Ovary (tissue), 9 donors: ENCODE measurements around the gene GRAP2. TPM values are rescaled to one million over a fixed set of nuclear protein-coding genes. Genes with fewer than 3 reads are reported as not detected.

Experiments
- DNase-seq, 5 donors: peaks; one replicate each; pipeline ENCODE4 v3.0.0-alpha.2; 2019 to 2020
- H3K27ac ChIP-seq, 2 donors: fragments of 200-600 bp; one replicate each; pipeline versions ENCODE4 v1.5.1 to v1.8.0; 2019 to 2022
- H3K27me3 ChIP-seq: fragments of 200-600 bp; one replicate; pipeline ENCODE4 v1.8.0; 2022
- H3K36me3 ChIP-seq: fragments of 200-600 bp; sonication (generic); one replicate; pipeline ENCODE4 v1.5.1; 2019
- H3K4me1 ChIP-seq: one replicate; pipeline ENCODE4 v1.8.1; 2013; ENCODE audit warnings: mild to moderate bottlenecking, moderate library complexity; ENCODE audit not compliant: insufficient read depth
- H3K4me3 ChIP-seq: fragments of 200-600 bp; sonication (generic); one replicate; pipeline ENCODE4 v1.5.1; 2017
- H3K9me3 ChIP-seq, 2 donors: fragments of 200-600 bp in 1 of 2; sonication (generic) in 1 of 2; one replicate each; pipeline versions ENCODE4 v1.5.1 to v1.8.1; 2013 to 2019; ENCODE audit warnings: mild to moderate bottlenecking in 1 of 2, moderate library complexity in 1 of 2
- CTCF ChIP-seq, 3 donors: fragments of 450-650 bp in 2 of 3; fragments of 200-600 bp in 1 of 3; IDR thresholded peaks; one replicate each; pipeline versions ENCODE4 v1.5.1 to v1.8.0; 2016 to 2022; ENCODE audit warnings: antibody characterized with exemption in 3 of 3, mild to moderate bottlenecking in 1 of 3
- EP300 ChIP-seq: sonication (generic); formaldehyde crosslinking; IDR thresholded peaks from one replicate; pipeline ENCODE4 v1.6.1; 2017; ENCODE audit warnings: antibody characterized with exemption
- POLR2A ChIP-seq: fragments of 450-650 bp; IDR thresholded peaks from one replicate; pipeline ENCODE4 v1.6.1; 2017; ENCODE audit warnings: antibody characterized with exemption, mild to moderate bottlenecking, moderate library complexity
- WGBS, 3 donors: extraction: QIAGEN DNeasy Blood & Tissue Kit in 1 of 3; methylation state at CpG; one replicate each; pipeline versions ENCODE4 v1.1.5 to v1.1.7; 2013 to 2017; 5-methylcytosine and 5-hydroxymethylcytosine counted together
- intact Hi-C, 4 donors: fragments of 100-400 bp; cut with DNase I; formaldehyde crosslinking; loops; one replicate each; pipeline versions ENCODE4 v1.11.0 to v1.15.1; 2022 to 2023
- polyA plus RNA-seq, 2 donors: library from polyadenylated mRNA; stranded (reverse); fragments of 200-250 nt in 1 of 2; fragments of 350-450 nt in 1 of 2; fragmentation: Illumina TruSeq in 1 of 2; extraction: RNeasy Lipid Tissue Mini Kit (QIAGEN cat#74804) in 1 of 2; gene quantifications; one replicate each; pipeline ENCODE4 v1.2.3, GENCODE V29; 2013 to 2014
- total RNA-seq, 7 donors: library from RNA; depleted of rRNA in 2 of 7; stranded (reverse); fragments of >200 nt in 2 of 7; fragmentation: NEBNext Ultra II Directional in 3 of 7; extraction: Animal tissue kit (Norgen Biotek cat#: 25700) in 3 of 7; gene quantifications; one replicate each; pipeline versions ENCODE4 v1.1.0 to v1.2.4, GENCODE V29; 2016 to 2023
- donor health status: DM: no; HTN: no; CAD: no; lungs with moderate emphysema.
- donor health status: DM: no; HTN: no; CAD: no.
- donor health status: Bipolar disorder and iron deficiency.
- donor health status: DM: yes; HTN: yes; CAD: no.
- donor health status: DM: no; HTN: no; CAD: no.
- donor health status: DM: yes; HTN: yes; CAD: no.

The GRAP2 gene
- total and polyA plus RNA-seq, 9 donors: 0.46 to 2.0 (median 0.75) TPM; not detected in 1

DNA sequence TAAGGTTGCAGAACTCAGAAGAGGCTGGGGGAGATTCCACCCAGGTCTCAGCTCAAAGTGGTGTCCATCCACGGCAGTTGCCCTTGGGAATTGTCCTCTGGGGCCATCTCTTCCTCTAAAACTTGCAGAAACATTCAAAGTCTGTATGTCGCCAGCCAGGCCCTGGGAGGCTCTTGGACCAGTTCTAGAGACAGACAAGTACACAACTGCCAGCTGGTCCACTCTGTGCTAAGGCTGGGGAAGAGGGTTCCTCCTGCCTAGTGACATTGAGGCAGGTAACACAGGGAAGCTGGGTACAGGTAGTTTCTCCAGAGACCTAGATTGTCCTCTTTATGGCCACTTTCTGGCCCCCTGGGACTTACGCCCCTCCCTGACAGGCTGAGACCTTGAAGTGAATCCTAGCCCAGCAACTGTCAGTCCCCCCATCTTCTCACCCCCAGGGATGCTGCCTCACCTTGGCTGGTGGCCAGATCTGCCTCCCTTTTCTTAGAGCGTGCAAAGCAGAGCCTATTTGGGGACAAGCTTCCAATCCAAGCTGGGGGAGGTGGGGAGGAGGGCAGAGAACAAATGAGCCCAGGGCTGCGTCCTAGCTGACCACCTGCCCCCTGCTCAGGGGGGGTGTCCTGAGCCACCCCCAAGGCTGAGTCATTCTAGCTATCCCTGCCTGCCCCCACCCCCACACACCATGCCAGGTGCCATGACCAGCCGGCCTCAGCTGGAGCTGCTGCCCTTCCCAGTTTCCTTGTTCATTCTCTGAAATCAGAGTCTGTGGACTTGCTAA, 102.2 kb downstream of the GRAP2 start:
- 67 to 76% (median 71%) methylated on average over 6 of the region's 6 CpGs for WGBS, 3 donors
- Histone ChIP-seq H3K9me3 (no peaks in the 10 kb centered on the region), H3K4me3 (no peak overlapping the region), H3K36me3 (no peaks in the 10 kb centered on the region), H3K27me3 (no peaks in the 10 kb centered on the region), H3K4me1 (no peaks in the 10 kb centered on the region), H3K27ac (no peak overlapping the region)
- intact Hi-C loops: no loop called here
- no peak for DNase-seq
- TF ChIP-seq POLR2A (no peak), CTCF (IDR thresholded peaks at IDR 0.05) (no peak), EP300 (no peak)

DNA sequence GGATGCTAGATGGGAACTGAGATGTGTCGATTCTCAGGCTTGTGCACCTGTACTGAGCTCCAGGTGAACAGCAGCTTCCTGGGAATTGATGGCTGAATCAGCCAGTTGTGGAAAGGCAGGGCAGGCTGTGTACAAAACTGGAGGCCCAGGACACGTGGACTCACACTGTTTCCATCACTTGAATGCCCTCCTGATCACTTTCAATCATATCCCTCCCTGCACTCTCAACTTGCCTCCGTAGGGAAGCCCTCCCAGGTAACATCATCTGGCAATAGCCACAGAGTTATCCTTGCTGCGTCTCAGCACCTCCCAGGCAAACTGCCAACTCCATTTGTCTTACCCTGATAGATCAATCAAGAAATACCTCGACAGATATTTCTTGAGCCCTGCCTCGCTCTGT, 104.0 kb downstream of the GRAP2 start:
- H3K4me3 ChIP-seq: no peak overlapping the region
- no peaks in the 10 kb centered on the region for H3K36me3 ChIP-seq
- no peak overlapping the region for H3K27ac ChIP-seq
- H3K9me3 ChIP-seq: no peaks in the 10 kb centered on the region
- H3K27me3 ChIP-seq: no peaks in the 10 kb centered on the region
- intact Hi-C loops: no loop called here
- no peaks in the 10 kb centered on the region for H3K4me1 ChIP-seq
- TF ChIP-seq POLR2A (no peak), CTCF (IDR thresholded peaks at IDR 0.05) (no peak), EP300 (no peak)
- 76 to 82% (median 77%) methylated on average over 6 of the region's 6 CpGs for WGBS, 3 donors
- no peak for DNase-seq

DNA sequence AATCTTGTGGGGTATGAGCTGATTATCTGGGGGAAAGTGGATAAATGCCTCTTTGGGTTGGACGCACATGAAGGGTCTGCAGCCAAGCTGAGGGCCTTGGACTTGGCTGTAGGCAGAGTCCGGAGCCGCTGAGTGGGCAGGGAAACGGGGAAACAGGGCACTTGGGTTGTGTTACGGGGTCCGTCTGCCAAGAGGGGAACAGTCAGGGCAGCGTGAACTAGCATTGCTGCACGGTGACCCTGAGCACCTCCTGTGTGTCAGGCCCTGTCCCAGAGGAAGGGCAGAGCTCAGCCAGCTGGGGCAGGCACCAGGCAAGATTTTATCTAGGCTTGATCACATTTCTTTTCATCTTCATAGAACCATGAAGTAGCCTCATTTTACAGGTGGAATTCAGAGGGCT, 105.8 kb downstream of the GRAP2 start:
- no peaks in the 10 kb centered on the region for H3K27me3 ChIP-seq
- DNase-seq: no peak

More for the DNA sequence above, 105.8 kb downstream of the GRAP2 start:
- no peak overlapping the region for H3K27ac ChIP-seq
- no peak overlapping the region for H3K4me3 ChIP-seq
- 72 to 84% (median 83%) methylated on average over 8 of the region's 8 CpGs for WGBS, 3 donors
- H3K36me3 ChIP-seq: no peaks in the 10 kb centered on the region
- intact Hi-C loops: no loop called here
- H3K9me3 ChIP-seq: no peaks in the 10 kb centered on the region
- no peaks in the 10 kb centered on the region for H3K4me1 ChIP-seq
- TF ChIP-seq EP300: no peak
- no peak for TF ChIP-seq CTCF (IDR thresholded peaks at IDR 0.05)
- TF ChIP-seq POLR2A: no peak
